ENCODE results near the gene TP53INP2. TPM values are rescaled to one million over a fixed set of nuclear protein-coding genes. Genes with fewer than 3 reads are reported as not detected.

The TP53INP2 gene
- total and polyA plus RNA-seq, 2 of the 8 experiments (the other 6 are each of a cell fraction or from before 2014, with no cell fraction given): 2.4 to 4.8 TPM

DNA sequence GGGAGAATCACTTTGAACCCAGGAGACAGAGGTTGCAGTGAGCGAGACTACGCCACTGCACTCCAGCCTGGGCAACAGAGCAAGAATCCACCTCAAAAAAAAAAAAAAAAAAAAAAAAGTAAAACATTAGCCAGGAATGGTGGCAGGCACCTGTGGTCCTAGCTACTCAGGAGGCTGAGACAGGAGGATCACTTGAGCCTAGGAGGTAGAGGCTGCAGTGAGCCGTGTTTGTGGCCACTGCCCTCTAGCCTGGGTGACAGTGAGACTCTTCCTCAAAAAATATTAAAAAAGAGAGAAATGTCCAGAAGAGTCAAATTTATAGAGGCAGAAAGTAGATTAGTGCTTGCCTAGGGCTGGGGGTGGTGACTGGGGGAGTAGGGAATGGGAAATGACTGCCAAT lies 20.5 kb upstream of the TP53INP2 start:
- Histone ChIP-seq H2BK120ac (replicated peaks; ENCODE audit: low read depth, low read length) (no peak overlapping the region), H2BK12ac (ENCODE audit: low read depth, low read length) (no peak overlapping the region), H3K14ac (ENCODE audit: insufficient read length) (no peak overlapping the region), H3K4me1 (replicated peaks in 1 of 4; ENCODE audit: control insufficient read depth in 3 of 4, insufficient read depth in 4 of 4, low read length in 3 of 4) (no peaks in the 10 kb centered on the region), H2AFZ (ENCODE audit: low read length) (no peak overlapping the region), H3K27me3 (replicated peaks in 1 of 4; ENCODE audit: control insufficient read depth in 3 of 4, extremely low read depth in 1 of 4, insufficient read depth in 3 of 4, low read length in 3 of 4) (no peaks in the 10 kb centered on the region), H3K79me1 (ENCODE audit: low read depth, low read length) (no peaks in the 10 kb centered on the region), H3K36me3 (ENCODE audit: control insufficient read depth in 2 of 4, insufficient read depth in 4 of 4, low read length in 3 of 4) (no peaks in the 10 kb centered on the region), H3K9ac (replicated peaks in 1 of 4; ENCODE audit: extremely low read depth in 1 of 4, low read depth in 3 of 4, low read length in 3 of 4) (no peak overlapping the region), H4K5ac (ENCODE audit: insufficient read length, low read depth, low read length) (no peak overlapping the region), H3K4ac (replicated peaks; ENCODE audit: insufficient read length, low read depth, low read length) (no peak overlapping the region), H3K27ac (ENCODE audit: low read depth, low read length) (no peak overlapping the region), H3K56ac (replicated peaks; ENCODE audit: insufficient read length, low read depth, low read length) (no peak overlapping the region), H3K4me2 (ENCODE audit: insufficient read depth in 1 of 2, low read depth in 2 of 2, low read length in 2 of 2) (no peak overlapping the region), H2BK20ac (ENCODE audit: low read length) (no peak overlapping the region), H4K91ac (replicated peaks; ENCODE audit: insufficient read length, low read length) (no peak overlapping the region), H3K79me2 (ENCODE audit: control insufficient read depth in 1 of 2, insufficient read depth in 2 of 2, low read length in 2 of 2) (no peaks in the 10 kb centered on the region), H4K8ac (ENCODE audit: extremely low read depth, insufficient read depth, low read length) (no peak overlapping the region), H3K18ac (ENCODE audit: extremely low read depth, low read length) (no peak overlapping the region), H3K9me3 (ENCODE audit: insufficient read depth in 2 of 2, low read depth in 1 of 2, low read length in 1 of 2) (no peaks in the 10 kb centered on the region), H2BK5ac (ENCODE audit: low read depth, low read length) (no peak overlapping the region), H2BK15ac (ENCODE audit: low read length) (no peak overlapping the region), H2AK5ac (ENCODE audit: low read depth, low read length) (no peak overlapping the region), H3K4me3 (ENCODE audit: extremely low read depth in 1 of 4, insufficient read depth in 2 of 4, low read depth in 3 of 4, low read length in 4 of 4) (no peak overlapping the region), H4K20me1 (replicated peaks in 1 of 2; ENCODE audit: control insufficient read depth in 1 of 2, insufficient read depth in 2 of 2, low read length in 2 of 2) (no peaks in the 10 kb centered on the region), H3K23me2 (ENCODE audit: low read depth, low read length) (no peaks in the 10 kb centered on the region; the same call in 1 of the 2 replicates), H3K23ac (ENCODE audit: insufficient read length) (no peak overlapping the region)
- POLR2A ChIA-PET (ENCODE audit: partially characterized antibody): interaction anchor here (1.2 kb wide), 1 partner anchor 10 kb away, joined by 3 read pairs; no protein-coding TSS in a partner anchor
- CTCF ChIA-PET (ENCODE audit: partially characterized antibody): interaction anchor here (0.6 to 2.3 kb wide), 3 partner anchors 11 to 38 kb away, joined by 3 to 6 read pairs (median 3); no protein-coding TSS in a partner anchor
- FAIRE-seq (no peak), DNase-seq (ENCODE audit: low read depth in 1 of 2, low spot score in 2 of 2) (no peak)
- no peak for TF ChIP-seq PHF8 (conservative IDR thresholded peaks at IDR 0.05; ENCODE audit: low read depth, low read length)
- WGBS, 2 experiments (ENCODE audit: extremely low coverage in 1 of 2, insufficient coverage in 1 of 2, insufficient read length in 1 of 2, insufficient replicate concordance in 2 of 2, low coverage in 1 of 2, low lambda C conversion rate in 2 of 2, missing lambda C conversion rate in 1 of 2): 92% methylated on average over 3 of the region's 3 CpGs; no CpG with 5 or more reads in 1 of the 2 experiments
